ENCODE data around the gene SOWAHB.
A peak's percentile ranks its signal among the peaks of the same experiment; 100 is the strongest.
"Not testable (repeated sequence)": the region's sequence is repeated elsewhere in the genome, so short reads cannot be mapped to it uniquely, and the experiment has no call there.

The SOWAHB gene

GRCh38 chr4:76882630-76883029 lies 15.3 kb downstream of the SOWAHB start:
- in situ Hi-C loops (cut with MboI; ENCODE audit: low sequenced_read_pairs): no loop called here
- Histone ChIP-seq H3K4me1 (no peaks in the 10 kb centered on the region), H3K4me3 (no peak overlapping the region), H3K27me3 (ENCODE audit: low read depth) (peaks cover 3% of the 10 kb centered on the region; the same call in 1 of the 2 replicates), H3K9me3 (no peaks in the 10 kb centered on the region), H3K36me3 (replicated peaks) (no peaks in the 10 kb centered on the region)
- DNase-seq (ENCODE audit: low spot score in 2 of 2): no peak

- Histone ChIP-seq H3K4me1 (no peaks in the 10 kb centered on the region), H3K27me3 (ENCODE audit: low read depth) (peaks cover 3% of the 10 kb centered on the region; the same call in 1 of the 2 replicates), H3K9me3 (no peaks in the 10 kb centered on the region), H3K36me3 (replicated peaks) (no peaks in the 10 kb centered on the region), H3K4me3 (no peak overlapping the region)
- in situ Hi-C loops (cut with MboI; ENCODE audit: low sequenced_read_pairs): no loop called here
- DNase-seq (ENCODE audit: low spot score in 2 of 2): no peak
Measured at GRCh38 chr4:76881375-76881774, 16.6 kb downstream of the SOWAHB start.

- Histone ChIP-seq H3K4me3 (no peak overlapping the region), H3K27me3 (ENCODE audit: low read depth) (peaks cover 14% of the 10 kb centered on the region; the same call in 1 of the 2 replicates), H3K36me3 (replicated peaks) (no peaks in the 10 kb centered on the region), H3K9me3 (no peaks in the 10 kb centered on the region), H3K4me1 (no peaks in the 10 kb centered on the region)
- DNase-seq (ENCODE audit: low spot score in 2 of 2): no peak
- in situ Hi-C loops (cut with MboI; ENCODE audit: low sequenced_read_pairs): no loop called here
Measured at GRCh38 chr4:76879731-76880364, 18.1 kb downstream of the SOWAHB start.

GRCh38 chr4:76878641-76879165 lies 19.2 kb downstream of the SOWAHB start:
- DNase-seq (ENCODE audit: low spot score in 2 of 2); in situ Hi-C loops (cut with MboI; ENCODE audit: low sequenced_read_pairs): not testable (repeated sequence)

GRCh38 chr4:76874176-76874575 lies 23.8 kb downstream of the SOWAHB start:
- H3K9me3 ChIP-seq: no peaks in the 10 kb centered on the region
- peaks cover 21% of the 10 kb centered on the region; the same call in 1 of the 2 replicates for H3K27me3 ChIP-seq (ENCODE audit: low read depth)
- no peak overlapping the region for H3K4me3 ChIP-seq
- no peak for DNase-seq (ENCODE audit: low spot score in 2 of 2)
- in situ Hi-C loops (cut with MboI; ENCODE audit: low sequenced_read_pairs): no loop called here
- no peaks in the 10 kb centered on the region for H3K36me3 ChIP-seq (replicated peaks)
- no peaks in the 10 kb centered on the region for H3K4me1 ChIP-seq

More at GRCh38 chr4:76878641-76879165, 19.2 kb downstream of the SOWAHB start:
- not testable (repeated sequence) for H3K9me3 ChIP-seq; H3K36me3 ChIP-seq (replicated peaks); H3K4me1 ChIP-seq; H3K4me3 ChIP-seq
- H3K27me3 ChIP-seq (ENCODE audit: low read depth): peaks cover 21% of the 10 kb centered on the region

- in situ Hi-C loops (cut with MboI; ENCODE audit: low sequenced_read_pairs): no loop called here
- H3K4me1 ChIP-seq: no peaks in the 10 kb centered on the region
- no peak for DNase-seq (ENCODE audit: low spot score in 2 of 2)
- H3K27me3 ChIP-seq (ENCODE audit: low read depth): peaks cover 21% of the 10 kb centered on the region; the same call in 1 of the 2 replicates
- H3K36me3 ChIP-seq (replicated peaks): no peaks in the 10 kb centered on the region
- no peak overlapping the region for H3K4me3 ChIP-seq
- H3K9me3 ChIP-seq: no peaks in the 10 kb centered on the region
Measured at GRCh38 chr4:76873495-76873894, 24.4 kb downstream of the SOWAHB start.

- Histone ChIP-seq H3K4me3 (no peak overlapping the region), H3K4me1 (peaks cover 3% of the 10 kb centered on the region; the same call in 1 of the 2 replicates), H3K36me3 (replicated peaks) (no peaks in the 10 kb centered on the region), H3K27me3 (ENCODE audit: low read depth) (peaks cover 21% of the 10 kb centered on the region; the same call in 1 of the 2 replicates), H3K9me3 (no peaks in the 10 kb centered on the region)
- in situ Hi-C loops (cut with MboI; ENCODE audit: low sequenced_read_pairs): no loop called here
- DNase-seq (ENCODE audit: low spot score in 2 of 2): no peak
Measured at GRCh38 chr4:76872556-76872955, 25.4 kb downstream of the SOWAHB start.

GRCh38 chr4:76868780-76869179 lies 29.2 kb downstream of the SOWAHB start:
- H3K27me3 ChIP-seq (ENCODE audit: low read depth); H3K4me1 ChIP-seq; DNase-seq (ENCODE audit: low spot score in 2 of 2); H3K9me3 ChIP-seq; H3K36me3 ChIP-seq (replicated peaks); in situ Hi-C loops (cut with MboI; ENCODE audit: low sequenced_read_pairs); H3K4me3 ChIP-seq: not testable (repeated sequence)

GRCh38 chr4:76867880-76868655 lies 29.9 kb downstream of the SOWAHB start:
- no peaks in the 10 kb centered on the region for H3K9me3 ChIP-seq
- in situ Hi-C loops (cut with MboI; ENCODE audit: low sequenced_read_pairs): no loop called here
- 0 out of 2 replicates have a peak, but pooled peaks cover 2% of the 10 kb centered on the region for H3K27me3 ChIP-seq (ENCODE audit: low read depth)
- H3K4me3 ChIP-seq: no peak overlapping the region
- peak in 1 of 2 experiments; percentile 53 for DNase-seq (ENCODE audit: low spot score in 2 of 2)
- no peaks in the 10 kb centered on the region for H3K36me3 ChIP-seq (replicated peaks)
- H3K4me1 ChIP-seq: peaks cover 3% of the 10 kb centered on the region; the same call in 1 of the 2 replicates

GRCh38 chr4:76867377-76867776 lies 30.6 kb downstream of the SOWAHB start:
- in situ Hi-C loops (cut with MboI; ENCODE audit: low sequenced_read_pairs): no loop called here
- Histone ChIP-seq H3K4me1 (peaks cover 3% of the 10 kb centered on the region; the same call in 1 of the 2 replicates), H3K4me3 (no peak overlapping the region)

GRCh38 chr4:76866641-76867040 lies 31.3 kb downstream of the SOWAHB start:
- Histone ChIP-seq H3K36me3 (replicated peaks) (no peaks in the 10 kb centered on the region), H3K27me3 (ENCODE audit: low read depth) (0 out of 2 replicates have a peak, but pooled peaks cover 2% of the 10 kb centered on the region), H3K4me3 (no peak overlapping the region), H3K9me3 (no peaks in the 10 kb centered on the region), H3K4me1 (peaks cover 3% of the 10 kb centered on the region; the same call in 1 of the 2 replicates)
- DNase-seq (ENCODE audit: low spot score in 2 of 2): no peak
- in situ Hi-C loops (cut with MboI; ENCODE audit: low sequenced_read_pairs): no loop called here

More at GRCh38 chr4:76867377-76867776, 30.6 kb downstream of the SOWAHB start:
- H3K36me3 ChIP-seq (replicated peaks): no peaks in the 10 kb centered on the region
- H3K27me3 ChIP-seq (ENCODE audit: low read depth): 0 out of 2 replicates have a peak, but pooled peaks cover 2% of the 10 kb centered on the region
- no peak for DNase-seq (ENCODE audit: low spot score in 2 of 2)
- no peaks in the 10 kb centered on the region for H3K9me3 ChIP-seq

GRCh38 chr4:76858319-76858718 lies 39.6 kb downstream of the SOWAHB start:
- no peak for DNase-seq (ENCODE audit: low spot score in 2 of 2)
- H3K4me3 ChIP-seq: no peak overlapping the region
- H3K36me3 ChIP-seq (replicated peaks): no peaks in the 10 kb centered on the region
- H3K9me3 ChIP-seq: no peaks in the 10 kb centered on the region
- peaks cover 23% of the 10 kb centered on the region for H3K4me1 ChIP-seq
- 0 out of 2 replicates have a peak, but pooled peaks cover 2% of the 10 kb centered on the region for H3K27me3 ChIP-seq (ENCODE audit: low read depth)
- in situ Hi-C loops (cut with MboI; ENCODE audit: low sequenced_read_pairs): no loop called here

- Histone ChIP-seq H3K9me3 (no peaks in the 10 kb centered on the region), H3K36me3 (replicated peaks) (no peaks in the 10 kb centered on the region), H3K4me1 (peaks cover 23% of the 10 kb centered on the region), H3K27me3 (ENCODE audit: low read depth) (no peaks in the 10 kb centered on the region), H3K4me3 (no peak overlapping the region)
- in situ Hi-C loops (cut with MboI; ENCODE audit: low sequenced_read_pairs): no loop called here
- DNase-seq (ENCODE audit: low spot score in 2 of 2): no peak
Measured at GRCh38 chr4:76857074-76857409, 40.9 kb downstream of the SOWAHB start.
